Lower leg skin (tissue), 4 donors: ENCODE measurements around the gene LEKR1. TPM values are rescaled to one million over a fixed set of nuclear protein-coding genes. Genes with fewer than 3 reads are reported as not detected.
A peak's percentile ranks its signal among the peaks of the same experiment; 100 is the strongest.

Experiments
- DNase-seq, 2 donors: peaks; one replicate each; pipeline ENCODE4 v3.0.0-alpha.2; 2019; ENCODE audit warnings: low spot score in 2 of 2
- H3K4me3 ChIP-seq: fragments of 200-600 bp; sonication (generic); 2 replicates; pipeline ENCODE4 v1.5.1; 2017; ENCODE audit warnings: mild to moderate bottlenecking, low read depth; ENCODE audit not compliant: poor library complexity, severe bottlenecking
- POLR2A ChIP-seq, 2 donors: fragments of 450-650 bp; IDR thresholded peaks; one replicate each; pipeline ENCODE4 v1.6.1; 2016 to 2017; ENCODE audit warnings: antibody characterized with exemption in 2 of 2, mild to moderate bottlenecking in 1 of 2, moderate library complexity in 1 of 2
- WGBS, 2 donors: methylation state at CpG; one replicate each; pipeline ENCODE4 v1.1.5; 2018; 5-methylcytosine and 5-hydroxymethylcytosine counted together
- intact Hi-C: fragments of 100-400 bp; cut with DNase I; formaldehyde crosslinking; loops from one replicate; pipeline ENCODE4 v1.15.0; 2023; ENCODE audit warnings: low total_unique reads
- total RNA-seq, 4 donors: library from RNA; depleted of rRNA; stranded (reverse); fragments of >200 nt; gene quantifications; one replicate each; pipeline ENCODE4 v1.1.0, GENCODE V29; 2016
- TF ChIP-seq, protein P1 (sequence below), 3 donors: fragments of 450-650 bp; IDR thresholded peaks; one replicate each; pipeline ENCODE4 v1.5.1; 2016; ENCODE audit warnings: antibody characterized with exemption in 3 of 3, mild to moderate bottlenecking in 3 of 3, moderate library complexity in 2 of 3

Gene LEKR1
- total RNA-seq, 4 donors from 2014 or later = 0.39 to 2.5 (median 0.89) TPM; not detected in 1

DNA sequence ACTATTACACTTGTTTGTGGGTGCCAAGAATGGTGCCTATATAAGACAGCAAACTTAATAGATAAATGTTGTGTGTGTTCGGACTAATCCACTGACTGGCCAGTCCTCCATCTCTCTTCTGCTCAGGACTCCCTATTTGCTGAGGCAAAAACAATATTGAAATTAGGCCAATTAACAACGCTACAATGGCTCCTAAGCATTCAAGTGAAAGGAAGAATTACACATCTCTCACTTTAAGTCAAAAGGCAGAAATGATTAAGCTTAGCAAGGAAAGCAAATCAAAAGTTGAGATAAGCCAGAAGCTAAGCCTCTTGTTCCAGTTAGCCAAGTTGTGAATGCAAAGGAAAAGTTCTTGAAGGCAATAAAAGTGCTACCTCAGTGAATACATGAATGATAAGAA, 206.8 kb downstream of the LEKR1 start:
- no peak overlapping the region for H3K4me3 ChIP-seq
- 87 to 91% methylated on average over 2 of the region's 2 CpGs for WGBS, 2 donors
- intact Hi-C loops = no loop called here

DNA sequence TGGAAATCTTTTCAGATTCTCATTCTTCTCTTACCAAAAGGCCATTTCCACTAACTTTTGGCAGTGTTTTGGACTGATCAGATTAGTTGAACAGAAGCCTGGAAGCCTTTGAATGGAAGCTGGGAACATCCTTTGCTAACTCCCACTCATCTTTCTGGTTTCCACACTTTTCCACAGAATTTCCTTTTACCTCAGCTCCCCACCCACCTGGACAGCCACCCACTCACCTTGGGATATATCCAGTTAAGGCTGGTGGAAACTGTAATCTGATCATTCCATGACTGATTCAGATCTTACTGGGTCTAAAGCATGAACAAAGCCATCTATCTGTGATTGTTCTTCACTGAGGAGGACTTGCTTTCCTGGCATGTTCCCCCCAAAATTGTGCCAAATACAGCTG, 214.3 kb downstream of the LEKR1 start:
- intact Hi-C loops = no loop called here
- DNase-seq = no peak
- H3K4me3 ChIP-seq = no peak overlapping the region
- TF ChIP-seq, protein P1, sequence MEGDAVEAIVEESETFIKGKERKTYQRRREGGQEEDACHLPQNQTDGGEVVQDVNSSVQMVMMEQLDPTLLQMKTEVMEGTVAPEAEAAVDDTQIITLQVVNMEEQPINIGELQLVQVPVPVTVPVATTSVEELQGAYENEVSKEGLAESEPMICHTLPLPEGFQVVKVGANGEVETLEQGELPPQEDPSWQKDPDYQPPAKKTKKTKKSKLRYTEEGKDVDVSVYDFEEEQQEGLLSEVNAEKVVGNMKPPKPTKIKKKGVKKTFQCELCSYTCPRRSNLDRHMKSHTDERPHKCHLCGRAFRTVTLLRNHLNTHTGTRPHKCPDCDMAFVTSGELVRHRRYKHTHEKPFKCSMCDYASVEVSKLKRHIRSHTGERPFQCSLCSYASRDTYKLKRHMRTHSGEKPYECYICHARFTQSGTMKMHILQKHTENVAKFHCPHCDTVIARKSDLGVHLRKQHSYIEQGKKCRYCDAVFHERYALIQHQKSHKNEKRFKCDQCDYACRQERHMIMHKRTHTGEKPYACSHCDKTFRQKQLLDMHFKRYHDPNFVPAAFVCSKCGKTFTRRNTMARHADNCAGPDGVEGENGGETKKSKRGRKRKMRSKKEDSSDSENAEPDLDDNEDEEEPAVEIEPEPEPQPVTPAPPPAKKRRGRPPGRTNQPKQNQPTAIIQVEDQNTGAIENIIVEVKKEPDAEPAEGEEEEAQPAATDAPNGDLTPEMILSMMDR (IDR thresholded peaks at IDR 0.05) = no peak
- TF ChIP-seq POLR2A (IDR thresholded peaks at IDR 0.05) = no peak

More for the DNA sequence above, 206.8 kb downstream of the LEKR1 start:
- DNase-seq = no peak
- TF ChIP-seq, protein P1 (IDR thresholded peaks at IDR 0.05) = no peak
- TF ChIP-seq POLR2A (IDR thresholded peaks at IDR 0.05) = no peak

DNA sequence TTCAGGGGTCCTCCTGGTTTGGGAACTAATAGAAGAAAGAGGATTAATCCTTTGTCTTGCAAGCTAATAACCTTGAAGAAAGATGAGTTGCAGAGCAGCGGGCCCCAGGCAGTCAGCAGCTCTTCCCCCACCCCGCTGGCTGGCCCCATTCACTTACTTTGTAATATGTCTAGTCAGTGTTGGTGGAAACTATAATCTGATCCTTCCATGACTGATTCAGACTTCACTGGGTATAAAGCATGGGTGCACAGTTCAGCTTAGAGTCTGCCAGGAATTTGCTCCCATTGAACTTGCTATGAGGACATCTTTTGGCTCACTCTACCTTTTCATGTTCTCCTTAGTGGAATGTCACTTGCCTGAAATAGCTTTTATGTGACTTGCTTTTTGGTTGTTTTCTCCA, 216.1 kb downstream of the LEKR1 start:
- intact Hi-C loops = no loop called here
- H3K4me3 ChIP-seq = no peak overlapping the region
- peak in 1 of 2 donors; percentile 20 for DNase-seq
- TF ChIP-seq, protein P1 (IDR thresholded peaks at IDR 0.05) = no peak
- no peak for TF ChIP-seq POLR2A (IDR thresholded peaks at IDR 0.05)
- 69 to 75% methylated on average over 2 of the region's 2 CpGs for WGBS, 2 donors

DNA sequence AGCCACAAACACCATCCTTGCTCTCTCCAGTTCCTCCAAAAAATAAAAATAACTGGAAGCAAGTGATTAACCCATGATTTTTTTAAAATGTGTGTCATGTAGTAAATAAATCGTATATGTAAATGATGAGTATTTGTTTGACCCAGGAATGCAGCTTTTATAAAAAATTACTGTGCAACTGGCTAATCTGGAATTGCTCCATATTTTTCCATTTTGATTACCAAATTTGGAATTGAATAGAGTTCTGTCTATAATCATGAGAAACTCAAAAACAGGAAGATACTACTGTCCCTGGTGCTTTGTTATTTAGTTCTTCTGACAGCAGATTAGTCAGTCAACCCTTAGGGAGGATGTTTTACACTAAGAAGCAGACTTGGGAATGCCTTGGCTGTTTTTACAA, 217.6 kb downstream of the LEKR1 start:
- WGBS, 2 donors = 67% methylated on average over 1 of the region's 1 CpG
- TF ChIP-seq, protein P1 (IDR thresholded peaks at IDR 0.05) = no peak
- H3K4me3 ChIP-seq = no peak overlapping the region
- intact Hi-C loops = no loop called here
- DNase-seq = no peak

DNA sequence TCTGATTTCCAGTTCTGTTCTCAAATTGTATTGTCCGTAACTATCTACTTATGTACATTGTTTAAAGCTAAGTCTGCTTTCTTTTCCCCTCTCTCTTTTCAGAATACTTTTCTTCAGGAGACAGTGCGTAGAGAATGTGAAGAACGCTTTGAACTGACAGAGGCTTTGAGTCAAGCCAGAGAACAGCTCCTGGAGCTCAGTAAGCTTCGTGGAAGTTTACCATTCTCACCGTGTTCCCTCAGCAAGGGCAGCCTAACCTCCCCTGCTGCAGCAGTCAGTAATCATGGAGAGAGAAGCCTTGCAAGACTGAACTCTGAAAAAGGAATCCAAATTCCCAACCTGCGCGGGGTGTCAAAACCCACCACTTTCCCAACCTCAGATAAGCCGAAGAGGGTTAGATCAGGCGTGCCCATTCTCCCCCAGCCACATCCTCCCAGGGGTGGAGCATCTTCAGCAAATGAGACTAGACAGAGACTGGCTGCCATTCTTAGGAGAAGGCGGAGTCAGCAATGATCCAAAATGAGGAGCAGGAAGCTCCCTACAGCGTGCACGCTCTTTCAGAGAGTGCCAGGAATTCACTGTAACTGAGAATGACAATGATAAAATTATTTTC, 219.2 kb downstream of the LEKR1 start:
- intact Hi-C loops = no loop called here
- DNase-seq = no peak
- TF ChIP-seq, protein P1 (IDR thresholded peaks at IDR 0.05) = no peak
- no peak for TF ChIP-seq POLR2A (IDR thresholded peaks at IDR 0.05)
- H3K4me3 ChIP-seq = no peak overlapping the region
- 77 to 81% methylated on average over 12 of the region's 12 CpGs for WGBS, 2 donors

DNA sequence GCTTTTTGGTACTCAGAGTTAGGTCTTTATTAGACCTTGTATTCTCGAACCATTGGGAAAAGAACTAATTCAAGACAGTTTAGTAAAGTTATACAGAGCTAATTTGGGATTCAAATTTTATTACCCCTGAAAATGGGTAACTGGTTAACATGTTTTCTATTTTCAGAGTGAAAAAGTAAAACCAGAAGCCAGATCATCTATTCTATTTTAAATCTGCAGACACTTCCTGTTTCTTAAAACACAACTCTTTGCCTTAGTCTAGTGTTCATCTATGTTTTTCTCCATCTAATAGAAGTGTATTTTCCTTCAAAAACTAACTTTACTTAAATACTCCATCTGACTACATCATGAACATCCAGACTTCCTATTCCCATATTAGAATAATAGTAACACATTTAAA, 220.4 kb downstream of the LEKR1 start:
- no peak for DNase-seq
- intact Hi-C loops = no loop called here
- 81 to 88% methylated on average over 1 of the region's 1 CpG for WGBS, 2 donors
- TF ChIP-seq POLR2A (IDR thresholded peaks at IDR 0.05) = no peak
- TF ChIP-seq, protein P1 (IDR thresholded peaks at IDR 0.05) = no peak
- no peak overlapping the region for H3K4me3 ChIP-seq
